ENCODE results near the gene PTAR1. TPM values are rescaled to one million over a fixed set of nuclear protein-coding genes. Genes with fewer than 3 reads are reported as not detected.

PTAR1 gene
- polyA plus RNA-seq, 1 donor from 2014 or later, result 17.7 TPM

GRCh38 chr9:69673311-69673640, 86.5 kb downstream of the PTAR1 start:
- Histone ChIP-seq H3K27ac (ENCODE audit: low read length) (peak overlapping the region; percentile 88), H3K9me3 (ENCODE audit: low read length) (no peaks in the 10 kb centered on the region), H3K4me3 (ENCODE audit: low read length) (peak overlapping the region; percentile 96), H3K79me2 (replicated peaks; ENCODE audit: insufficient read depth, low read length) (peaks cover 26% of the 10 kb centered on the region), H3K4me2 (ENCODE audit: low read length) (peak overlapping the region; percentile 52), H3F3A (ENCODE audit: insufficient read depth, low read length, poor library complexity, severe bottlenecking) (no peaks in the 10 kb centered on the region), H3K9me2 (ENCODE audit: insufficient read depth, low read length) (no peaks in the 10 kb centered on the region), H3K27me3 (ENCODE audit: insufficient read depth, low read depth, low read length) (no peaks in the 10 kb centered on the region), H3K36me3 (ENCODE audit: insufficient read depth, low read length) (no peaks in the 10 kb centered on the region), H2AFZ (ENCODE audit: low read depth, low read length) (peak overlapping the region; percentile 78), H3K9ac (ENCODE audit: low read length) (peak overlapping the region; percentile 96), H4K20me1 (ENCODE audit: insufficient read depth) (no peaks in the 10 kb centered on the region)
- TF ChIP-seq TAF1 (IDR thresholded peaks at IDR 0.05; ENCODE audit: low read depth) (no peak), CTCF (IDR thresholded peaks at IDR 0.05; ENCODE audit: poor library complexity, severe bottlenecking) (no peak), REST (IDR thresholded peaks at IDR 0.05; ENCODE audit: borderline replicate concordance) (no peak), EP300 (conservative IDR thresholded peaks at IDR 0.05; ENCODE audit: poor library complexity, severe bottlenecking) (no peak)

GRCh38 chr9:69672596-69673310, 87.1 kb downstream of the PTAR1 start:
- Histone ChIP-seq H3K4me3 (ENCODE audit: low read length) (peak overlapping the region; percentile 96), H3K27ac (ENCODE audit: low read length) (peak overlapping the region; percentile 88), H3K79me2 (replicated peaks; ENCODE audit: insufficient read depth, low read length) (peaks cover 26% of the 10 kb centered on the region), H4K20me1 (ENCODE audit: insufficient read depth) (no peaks in the 10 kb centered on the region), H2AFZ (ENCODE audit: low read depth, low read length) (peak overlapping the region; percentile 78), H3K36me3 (ENCODE audit: insufficient read depth, low read length) (no peaks in the 10 kb centered on the region), H3K27me3 (ENCODE audit: insufficient read depth, low read depth, low read length) (no peaks in the 10 kb centered on the region), H3F3A (ENCODE audit: insufficient read depth, low read length, poor library complexity, severe bottlenecking) (no peaks in the 10 kb centered on the region), H3K9me2 (ENCODE audit: insufficient read depth, low read length) (no peaks in the 10 kb centered on the region), H3K4me2 (ENCODE audit: low read length) (peak overlapping the region; percentile 52), H3K9me3 (ENCODE audit: low read length) (no peaks in the 10 kb centered on the region), H3K9ac (ENCODE audit: low read length) (peak overlapping the region; percentile 96)
- TF ChIP-seq SMC3 (conservative IDR thresholded peaks at IDR 0.05; ENCODE audit: poor library complexity) (peak; percentile 91), RAD21 (conservative IDR thresholded peaks at IDR 0.05) (peak; percentile 80), EP300 (conservative IDR thresholded peaks at IDR 0.05; ENCODE audit: poor library complexity, severe bottlenecking) (no peak), MXI1 (conservative IDR thresholded peaks at IDR 0.05; ENCODE audit: poor library complexity, severe bottlenecking) (no peak), EZH2 (IDR thresholded peaks at IDR 0.05; ENCODE audit: borderline replicate concordance, insufficient read depth, low read length, poor library complexity, severe bottlenecking) (no peak), REST (IDR thresholded peaks at IDR 0.05; ENCODE audit: borderline replicate concordance) (peak; percentile 78), TAF1 (IDR thresholded peaks at IDR 0.05; ENCODE audit: low read depth) (peak; percentile 52), CTCF (IDR thresholded peaks at IDR 0.05; ENCODE audit: poor library complexity, severe bottlenecking) (peak; percentile 95), POLR2AphosphoS5 (IDR thresholded peaks at IDR 0.05) (peak; percentile 38)
